Ovary (tissue), 9 donors: ENCODE results near the gene THRA. TPM values are rescaled to one million over a fixed set of nuclear protein-coding genes. Genes with fewer than 3 reads are reported as not detected.

Experiments used
- DNase-seq, 5 donors: peaks; one replicate each; pipeline ENCODE4 v3.0.0-alpha.2; 2019 to 2020
- H3K27ac ChIP-seq, 2 donors: fragments of 200-600 bp; one replicate each; pipeline versions ENCODE4 v1.5.1 to v1.8.0; 2019 to 2022
- H3K27me3 ChIP-seq: fragments of 200-600 bp; one replicate; pipeline ENCODE4 v1.8.0; 2022
- H3K36me3 ChIP-seq: fragments of 200-600 bp; sonication (generic); one replicate; pipeline ENCODE4 v1.5.1; 2019
- H3K4me1 ChIP-seq: one replicate; pipeline ENCODE4 v1.8.1; 2013; ENCODE audit warnings: mild to moderate bottlenecking, moderate library complexity; ENCODE audit not compliant: insufficient read depth
- H3K4me3 ChIP-seq: fragments of 200-600 bp; sonication (generic); one replicate; pipeline ENCODE4 v1.5.1; 2017
- H3K9me3 ChIP-seq, 2 donors: fragments of 200-600 bp in 1 of 2; sonication (generic) in 1 of 2; one replicate each; pipeline versions ENCODE4 v1.5.1 to v1.8.1; 2013 to 2019; ENCODE audit warnings: mild to moderate bottlenecking in 1 of 2, moderate library complexity in 1 of 2
- CTCF ChIP-seq, 3 donors: fragments of 450-650 bp in 2 of 3; fragments of 200-600 bp in 1 of 3; IDR thresholded peaks; one replicate each; pipeline versions ENCODE4 v1.5.1 to v1.8.0; 2016 to 2022; ENCODE audit warnings: antibody characterized with exemption in 3 of 3, mild to moderate bottlenecking in 1 of 3
- EP300 ChIP-seq: sonication (generic); formaldehyde crosslinking; IDR thresholded peaks from one replicate; pipeline ENCODE4 v1.6.1; 2017; ENCODE audit warnings: antibody characterized with exemption
- POLR2A ChIP-seq: fragments of 450-650 bp; IDR thresholded peaks from one replicate; pipeline ENCODE4 v1.6.1; 2017; ENCODE audit warnings: antibody characterized with exemption, mild to moderate bottlenecking, moderate library complexity
- WGBS, 3 donors: extraction: QIAGEN DNeasy Blood & Tissue Kit in 1 of 3; methylation state at CpG; one replicate each; pipeline versions ENCODE4 v1.1.5 to v1.1.7; 2013 to 2017; 5-methylcytosine and 5-hydroxymethylcytosine counted together
- intact Hi-C, 4 donors: fragments of 100-400 bp; cut with DNase I; formaldehyde crosslinking; loops; one replicate each; pipeline versions ENCODE4 v1.11.0 to v1.15.1; 2022 to 2023
- polyA plus RNA-seq, 2 donors: library from polyadenylated mRNA; stranded (reverse); fragments of 200-250 nt in 1 of 2; fragments of 350-450 nt in 1 of 2; fragmentation: Illumina TruSeq in 1 of 2; extraction: RNeasy Lipid Tissue Mini Kit (QIAGEN cat#74804) in 1 of 2; gene quantifications; one replicate each; pipeline ENCODE4 v1.2.3, GENCODE V29; 2013 to 2014
- total RNA-seq, 7 donors: library from RNA; depleted of rRNA in 2 of 7; stranded (reverse); fragments of >200 nt in 2 of 7; fragmentation: NEBNext Ultra II Directional in 3 of 7; extraction: Animal tissue kit (Norgen Biotek cat#: 25700) in 3 of 7; gene quantifications; one replicate each; pipeline versions ENCODE4 v1.1.0 to v1.2.4, GENCODE V29; 2016 to 2023
- donor health status: DM: no; HTN: no; CAD: no; lungs with moderate emphysema.
- donor health status: DM: no; HTN: no; CAD: no.
- donor health status: Bipolar disorder and iron deficiency.
- donor health status: DM: yes; HTN: yes; CAD: no.
- donor health status: DM: no; HTN: no; CAD: no.
- donor health status: DM: yes; HTN: yes; CAD: no.

Gene THRA
- total and polyA plus RNA-seq, 9 donors = 51.4 to 129 (median 87.2) TPM

DNA sequence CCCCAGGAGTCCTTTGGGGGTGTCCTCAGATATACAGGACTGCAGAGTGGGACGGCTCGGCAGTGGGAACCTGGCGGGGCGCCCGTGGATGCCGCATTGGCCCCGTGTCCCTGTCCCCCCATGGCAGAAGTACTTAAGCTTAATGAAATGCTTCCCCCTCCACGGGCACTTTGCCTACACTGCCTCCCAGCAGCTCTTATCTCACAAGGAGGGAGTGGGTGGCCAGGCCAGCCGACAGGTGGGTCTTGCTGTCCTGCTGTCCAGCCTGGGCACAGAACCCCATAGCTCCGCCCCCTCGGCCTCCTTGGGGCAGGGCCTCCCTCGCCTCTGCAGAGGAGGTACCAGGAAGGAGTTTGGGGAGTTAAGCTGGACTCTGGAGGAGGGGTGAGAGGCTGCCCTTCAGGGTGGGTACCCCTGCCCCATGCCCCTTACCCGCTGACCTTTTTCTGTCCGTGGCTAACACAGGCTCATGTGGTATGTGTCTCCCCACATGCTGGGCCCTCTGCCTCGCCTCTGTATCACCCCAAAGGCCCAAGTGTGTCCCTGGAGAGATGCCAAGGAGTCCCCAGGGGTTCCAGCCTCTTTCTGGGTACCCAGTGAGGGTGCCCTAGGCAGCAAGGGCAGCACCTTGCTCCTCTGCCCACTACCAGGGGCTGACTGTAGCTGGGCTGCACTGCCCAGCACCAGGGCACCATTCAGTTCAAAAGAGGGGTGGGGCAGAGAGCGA is 8.7 kb downstream of the THRA start:
- Histone ChIP-seq H3K27ac (peak overlapping the region; percentile 89 to 91), H3K36me3 (no peaks in the 10 kb centered on the region), H3K4me1 (peaks cover 54% of the 10 kb centered on the region), H3K27me3 (no peaks in the 10 kb centered on the region), H3K9me3 (no peaks in the 10 kb centered on the region), H3K4me3 (peak overlapping the region; percentile 17)
- intact Hi-C loops = loop anchor here in 2 of 4 donors (5.0 kb wide), 2 partner anchors 36 to 41 kb away; no protein-coding TSS in a partner anchor
- peak; percentile 76 to 82 (median 77) for DNase-seq
- no peak for TF ChIP-seq POLR2A
- no peak for TF ChIP-seq CTCF (IDR thresholded peaks at IDR 0.05)
- no peak for TF ChIP-seq EP300
- WGBS, 3 donors = 21 to 27% (median 26%) methylated on average over 16 of the region's 16 CpGs

GRCh38 chr17:40072040-40072734 is 9.4 kb downstream of the THRA start:
- Histone ChIP-seq H3K9me3 (no peaks in the 10 kb centered on the region), H3K4me1 (peaks cover 58% of the 10 kb centered on the region), H3K27me3 (no peaks in the 10 kb centered on the region), H3K27ac (peak overlapping the region; percentile 89 to 91), H3K4me3 (peak overlapping the region; percentile 18), H3K36me3 (no peaks in the 10 kb centered on the region)
- DNase-seq = peak; percentile 64 to 81 (median 76)
- intact Hi-C loops = loop anchor here in 2 of 4 donors (5.0 kb wide), 2 partner anchors 35 to 40 kb away; no protein-coding TSS in a partner anchor
- 10% methylated on average over 18 to 19 of the region's 19 CpGs for WGBS, 3 donors
- no peak for TF ChIP-seq EP300
- TF ChIP-seq CTCF (IDR thresholded peaks at IDR 0.05) = no peak

- intact Hi-C loops = loop anchor here in 2 of 4 donors (5.0 kb wide), 2 partner anchors 34 to 39 kb away; no protein-coding TSS in a partner anchor
- WGBS, 3 donors = 28 to 36% (median 31%) methylated on average over 8 of the region's 8 CpGs
- Histone ChIP-seq H3K4me3 (no peak overlapping the region), H3K27me3 (no peaks in the 10 kb centered on the region), H3K27ac (peak overlapping the region; percentile 89 to 91), H3K4me1 (peaks cover 56% of the 10 kb centered on the region), H3K9me3 (no peaks in the 10 kb centered on the region), H3K36me3 (no peaks in the 10 kb centered on the region)
- DNase-seq = peak in 4 of 5 donors; percentile 32 to 57 (median 49)
- TF ChIP-seq EP300 = no peak
- no peak for TF ChIP-seq CTCF (IDR thresholded peaks at IDR 0.05)
- no peak for TF ChIP-seq POLR2A
These were observed 10.1 kb downstream of the THRA start for GRCh38 chr17:40072735-40073346.

DNA sequence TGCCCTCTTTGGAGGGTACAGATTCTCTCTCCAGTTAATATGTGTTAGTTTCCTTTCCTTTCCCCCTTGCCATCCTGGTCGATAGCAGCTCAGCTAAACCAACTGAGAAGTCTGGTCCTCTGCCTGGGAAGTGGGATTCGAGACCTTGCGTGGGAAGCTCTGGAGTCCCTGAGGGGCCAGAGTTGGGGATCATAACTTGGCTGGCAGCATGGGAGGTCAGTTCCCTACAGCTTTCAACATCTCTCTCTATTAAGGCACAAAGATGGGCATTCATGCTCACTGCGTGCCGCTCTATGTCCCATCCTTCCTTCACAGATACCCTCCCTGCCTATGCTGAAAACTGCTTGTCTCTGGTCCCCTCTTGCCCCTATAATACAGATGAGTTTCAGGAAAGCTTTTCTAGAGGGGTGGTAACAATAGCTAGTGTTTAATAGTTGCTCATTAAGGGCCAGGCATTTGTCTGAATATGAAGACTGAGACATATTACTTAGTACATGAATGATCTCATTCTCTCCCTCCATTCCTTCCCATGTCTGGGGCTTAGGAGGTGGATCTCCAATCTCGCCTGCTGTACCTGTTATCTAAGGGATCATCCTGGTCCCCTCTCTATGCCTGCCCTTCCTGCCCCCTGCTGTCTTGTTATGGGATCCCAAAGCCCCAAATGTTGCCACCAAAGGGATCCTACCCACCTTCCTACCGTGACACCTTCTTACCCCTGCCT is 10.8 kb downstream of the THRA start:
- no peaks in the 10 kb centered on the region for H3K27me3 ChIP-seq
- H3K9me3 ChIP-seq = no peaks in the 10 kb centered on the region
- WGBS, 3 donors = 80 to 86% (median 82%) methylated on average over 7 of the region's 7 CpGs
- intact Hi-C loops = loop anchor here in 2 of 4 donors (5.0 kb wide), 2 partner anchors 34 to 39 kb away; no protein-coding TSS in a partner anchor
- H3K36me3 ChIP-seq = no peaks in the 10 kb centered on the region
- DNase-seq = no peak
- TF ChIP-seq CTCF (IDR thresholded peaks at IDR 0.05) (no peak), POLR2A (no peak), EP300 (no peak)
- peak overlapping the region; percentile 89 to 91 for H3K27ac ChIP-seq
- no peak overlapping the region for H3K4me3 ChIP-seq
- peaks cover 52% of the 10 kb centered on the region for H3K4me1 ChIP-seq
